GM19452 (cell line): ENCODE measurements around the gene NXT2.
A peak's percentile ranks its signal among the peaks of the same experiment; 100 is the strongest.
"Not testable (repeated sequence)": the region's sequence is repeated elsewhere in the genome, so short reads cannot be mapped to it uniquely, and the experiment has no call there.

Experiments
- ATAC-seq: cut with Tn5 transposase; IDR thresholded peaks from one replicate; pipeline ENCODE4 v1.9.1; 2021; ENCODE audit not compliant: unreplicated experiment

The NXT2 gene

GRCh38 chrX:109536439-109537323, at the start of gene NXT2:
Gene NXT2 (plus strand): TSS chrX:109536844. CDS start chrX:109537007, 163 bp downstream.
- ATAC-seq = peak; percentile 96

- no peak for ATAC-seq
These were observed 49.0 kb upstream of the NXT2 start for GRCh38 chrX:109487640-109488039.

- ATAC-seq = no peak
These were observed 47.5 kb upstream of the NXT2 start for GRCh38 chrX:109489174-109489573.

GRCh38 chrX:109498434-109498833, 38.2 kb upstream of the NXT2 start:
- no peak for ATAC-seq

GRCh38 chrX:109501176-109501575, 35.5 kb upstream of the NXT2 start:
- ATAC-seq = no peak

- ATAC-seq = no peak
These were observed 27.7 kb upstream of the NXT2 start for GRCh38 chrX:109508915-109509314.

- ATAC-seq = no peak
These were observed 25.5 kb upstream of the NXT2 start for GRCh38 chrX:109511113-109511512.

- no peak for ATAC-seq
These were observed 17.6 kb upstream of the NXT2 start for GRCh38 chrX:109519001-109519400.

- no peak for ATAC-seq
These were observed 3.6 kb upstream of the NXT2 start for GRCh38 chrX:109533005-109533404.

- no peak for ATAC-seq
These were observed 3.0 kb upstream of the NXT2 start for GRCh38 chrX:109533631-109534030.

GRCh38 chrX:109534933-109535332, 1.7 kb upstream of the NXT2 start:
- ATAC-seq = no peak

- ATAC-seq = no peak
These were observed 1.1 kb upstream of the NXT2 start for GRCh38 chrX:109535578-109535977.

- peak; percentile 18 for ATAC-seq
These were observed 651 bp downstream of the NXT2 start for GRCh38 chrX:109537324-109537665.

GRCh38 chrX:109539007-109539406, 2.4 kb downstream of the NXT2 start:
- ATAC-seq = not testable (repeated sequence)

GRCh38 chrX:109553862-109554261, 17.2 kb downstream of the NXT2 start:
- no peak for ATAC-seq

GRCh38 chrX:109576083-109576482, 39.4 kb downstream of the NXT2 start:
- ATAC-seq = not testable (repeated sequence)

GRCh38 chrX:109577055-109577454, 40.4 kb downstream of the NXT2 start:
- ATAC-seq = no peak

- ATAC-seq = no peak
These were observed 42.3 kb downstream of the NXT2 start for GRCh38 chrX:109578916-109579315.

- ATAC-seq = no peak
These were observed 48.8 kb downstream of the NXT2 start for GRCh38 chrX:109585488-109585887.

GRCh38 chrX:109590176-109590575, 53.5 kb downstream of the NXT2 start:
- ATAC-seq = no peak
